RWPE2 (cell line): Measurements from ENCODE around the gene RAB3B.
"Not testable (repeated sequence)": the region's sequence is repeated elsewhere in the genome, so short reads cannot be mapped to it uniquely, and the experiment has no call there.

Experiments
- ATAC-seq: fragments of 200-7000 bp; cut with Tn5 transposase; 3 replicates; pipeline ENCODE4 v1.9.1; 2021; ENCODE audit warnings: low read depth
- DNase-seq: peaks from one replicate; pipeline ENCODE4 v3.0.0-alpha.2; 2020; ENCODE audit warnings: low spot score
- H3K27ac ChIP-seq: fragments of 450-650 bp; 2 replicates; pipeline ENCODE4 v1.5.1; 2017; ENCODE audit warnings: mild to moderate bottlenecking; ENCODE audit not compliant: poor library complexity, severe bottlenecking
- H3K27me3 ChIP-seq: fragments of 250-450 bp; sonication (Bioruptor Pico); 2 replicates; pipeline ENCODE4 v1.5.1; 2021; ENCODE audit warnings: mild to moderate bottlenecking, moderate library complexity; ENCODE audit not compliant: insufficient read depth, poor library complexity, severe bottlenecking
- H3K36me3 ChIP-seq: fragments of 250-450 bp; sonication (Bioruptor Pico); 2 replicates; pipeline ENCODE4 v1.5.1; 2020; ENCODE audit warnings: low read depth, mild to moderate bottlenecking, moderate library complexity
- H3K4me1 ChIP-seq: fragments of 250-450 bp; sonication (Bioruptor Pico); 2 replicates; pipeline ENCODE4 v1.5.1; 2021; ENCODE audit warnings: mild to moderate bottlenecking, moderate library complexity; ENCODE audit not compliant: insufficient read depth, poor library complexity, severe bottlenecking
- H3K4me3 ChIP-seq: fragments of 250-450 bp; sonication (Bioruptor Pico); 2 replicates; pipeline ENCODE4 v1.5.1; 2021; ENCODE audit warnings: mild to moderate bottlenecking, moderate library complexity; ENCODE audit not compliant: severe bottlenecking
- H3K9me3 ChIP-seq: fragments of 250-450 bp; sonication (Bioruptor Pico); 2 replicates; pipeline ENCODE4 v1.5.1; 2021; ENCODE audit warnings: mild to moderate bottlenecking, moderate library complexity; ENCODE audit not compliant: severe bottlenecking
- CTCF ChIP-seq: fragments of 450-650 bp; IDR thresholded peaks from one replicate; pipeline ENCODE4 v1.5.1; 2017; ENCODE audit warnings: mild to moderate bottlenecking, moderate library complexity; ENCODE audit not compliant: poor library complexity, severe bottlenecking

RAB3B gene

GRCh38 chr1:51899022-51899421, 91.5 kb downstream of the RAB3B start:
- Histone ChIP-seq H3K9me3 (no peaks in the 10 kb centered on the region), H3K27ac (peak overlapping the region; percentile 100), H3K27me3 (no peaks in the 10 kb centered on the region), H3K4me1 (peaks cover 30% of the 10 kb centered on the region), H3K36me3 (no peaks in the 10 kb centered on the region), H3K4me3 (no peak overlapping the region)
- TF ChIP-seq CTCF: no peak
- no peak for DNase-seq
- no peak for ATAC-seq

- DNase-seq: no peak
- TF ChIP-seq CTCF: no peak
- no peaks in the 10 kb centered on the region for H3K27me3 ChIP-seq
- H3K4me3 ChIP-seq: no peak overlapping the region
- no peaks in the 10 kb centered on the region for H3K9me3 ChIP-seq
- ATAC-seq: peak; percentile 41
- peaks cover 30% of the 10 kb centered on the region for H3K4me1 ChIP-seq
- H3K27ac ChIP-seq: peak overlapping the region; percentile 100
- no peaks in the 10 kb centered on the region for H3K36me3 ChIP-seq
Observed at GRCh38 chr1:51898090-51898734, 92.3 kb downstream of the RAB3B start.

- ATAC-seq (peak; percentile 84), DNase-seq (no peak)
- Histone ChIP-seq H3K4me3 (no peak overlapping the region), H3K27ac (peak overlapping the region; percentile 100), H3K27me3 (no peaks in the 10 kb centered on the region), H3K4me1 (peaks cover 30% of the 10 kb centered on the region), H3K9me3 (no peaks in the 10 kb centered on the region), H3K36me3 (no peaks in the 10 kb centered on the region)
- TF ChIP-seq CTCF: no peak
Observed at GRCh38 chr1:51897699-51898031, 92.8 kb downstream of the RAB3B start.

GRCh38 chr1:51894748-51895147, 95.8 kb downstream of the RAB3B start:
- H3K4me3 ChIP-seq, DNase-seq, ATAC-seq, H3K36me3 ChIP-seq, H3K27ac ChIP-seq, H3K9me3 ChIP-seq, H3K27me3 ChIP-seq: not testable (repeated sequence)
- peaks cover 30% of the 10 kb centered on the region for H3K4me1 ChIP-seq

GRCh38 chr1:51878616-51879336, 111.7 kb downstream of the RAB3B start, which contains the start of gene NRDC:
Gene NRDC, minus strand, starts transcription at chr1:51878727. Its CDS starts 112 bp downstream, at chr1:51878615.
- no peak for TF ChIP-seq CTCF
- peak; percentile 92 for ATAC-seq
- H3K36me3 ChIP-seq: peaks cover 25% of the 10 kb centered on the region

More at GRCh38 chr1:51878616-51879336, 111.7 kb downstream of the RAB3B start, which contains the start of gene NRDC:
- no peaks in the 10 kb centered on the region for H3K27me3 ChIP-seq
- peak; percentile 99 for DNase-seq
- peak within 1 kb of the TSS; percentile 88 for H3K4me3 ChIP-seq
- H3K4me1 ChIP-seq: peaks cover 20% of the 10 kb centered on the region
- no peaks in the 10 kb centered on the region for H3K9me3 ChIP-seq
- H3K27ac ChIP-seq: peak within 1 kb of the TSS; percentile 83
